ENCODE results near the gene RASD2.

GRCh38 chr22:35538801-35539321, 1.8 kb upstream of the RASD2 start:
- TF ChIP-seq POLR2AphosphoS5 (IDR thresholded peaks at IDR 0.05; ENCODE audit: low read depth, low read length) = no peak
- no peak for TF ChIP-seq POLR2A (IDR thresholded peaks at IDR 0.05; ENCODE audit: low read depth, low read length)
